H54 (cell line): ENCODE measurements around the gene LPP.
A peak's percentile ranks its signal among the peaks of the same experiment; 100 is the strongest.

ENCODE experiments used
- DNase-seq: peaks from one replicate; pipeline ENCODE4 v3.0.0; 2011; ENCODE audit warnings: low spot score, mixed read lengths; ENCODE audit not compliant: insufficient read length
- FAIRE-seq: peaks from 3 replicates; lab custom pipeline; 2011; peaks lifted over from hg19 to GRCh38; lab: Jason Lieb, UNC
- POLR2A ChIP-seq: IDR thresholded peaks from 2 replicates; pipeline ENCODE4 v1.6.1; 2011; ENCODE audit warnings: low read depth, mild to moderate bottlenecking, low read length

The LPP gene

GRCh38 chr3:188472336-188472735 is 318.4 kb downstream of the LPP start:
- no peak for TF ChIP-seq POLR2A
- DNase-seq: no peak
- no peak for FAIRE-seq

DNA sequence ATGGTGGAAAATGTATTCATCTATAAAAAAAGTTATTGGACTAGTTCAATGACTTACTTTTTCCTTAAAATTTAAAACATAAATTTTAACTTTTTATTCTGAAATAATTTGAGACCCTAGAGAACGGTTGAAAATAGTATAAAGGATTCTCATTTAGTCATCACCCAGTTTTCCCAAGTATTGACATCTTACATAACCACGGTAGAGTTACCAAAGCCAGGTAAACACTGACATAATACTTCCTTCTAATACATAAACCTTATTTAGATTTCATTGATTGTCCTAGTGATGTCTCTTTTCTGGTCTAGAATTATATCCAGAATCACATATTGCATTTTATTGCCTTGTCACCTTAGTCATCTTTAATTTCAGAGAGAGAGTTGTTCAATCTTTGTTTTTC is 319.1 kb downstream of the LPP start:
- DNase-seq (no peak), FAIRE-seq (no peak)
- TF ChIP-seq POLR2A: no peak

- FAIRE-seq: no peak
- DNase-seq: no peak
- TF ChIP-seq POLR2A: no peak
Observed at GRCh38 chr3:188473591-188474288, 319.8 kb downstream of the LPP start.

DNA sequence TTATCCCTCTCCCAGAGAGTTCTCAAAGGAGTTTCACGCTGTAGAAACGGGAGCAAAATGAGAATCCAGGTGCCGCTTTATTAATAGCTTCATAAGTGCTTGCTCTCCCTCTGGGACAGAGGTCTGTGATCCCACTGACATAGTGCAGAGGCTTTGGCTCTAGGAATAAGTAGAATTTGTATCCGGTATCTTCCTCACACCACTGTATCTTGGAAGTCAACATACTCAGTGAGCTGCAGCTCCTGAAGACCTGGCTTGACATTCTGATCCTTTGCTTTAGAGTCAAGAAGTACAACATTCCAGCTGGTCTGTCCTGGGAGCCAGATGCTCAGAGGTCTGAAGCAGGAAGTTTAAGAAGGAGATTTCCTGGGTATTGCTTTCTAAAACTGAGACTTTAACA is 323.0 kb downstream of the LPP start:
- FAIRE-seq: no peak
- DNase-seq: no peak
- TF ChIP-seq POLR2A: no peak

GRCh38 chr3:188480011-188480410 is 326.1 kb downstream of the LPP start:
- FAIRE-seq (no peak), DNase-seq (no peak)
- TF ChIP-seq POLR2A: no peak

- no peak for DNase-seq
- no peak for TF ChIP-seq POLR2A
- peak; percentile 20 for FAIRE-seq
Observed at GRCh38 chr3:188482929-188483328, 329.0 kb downstream of the LPP start.

DNA sequence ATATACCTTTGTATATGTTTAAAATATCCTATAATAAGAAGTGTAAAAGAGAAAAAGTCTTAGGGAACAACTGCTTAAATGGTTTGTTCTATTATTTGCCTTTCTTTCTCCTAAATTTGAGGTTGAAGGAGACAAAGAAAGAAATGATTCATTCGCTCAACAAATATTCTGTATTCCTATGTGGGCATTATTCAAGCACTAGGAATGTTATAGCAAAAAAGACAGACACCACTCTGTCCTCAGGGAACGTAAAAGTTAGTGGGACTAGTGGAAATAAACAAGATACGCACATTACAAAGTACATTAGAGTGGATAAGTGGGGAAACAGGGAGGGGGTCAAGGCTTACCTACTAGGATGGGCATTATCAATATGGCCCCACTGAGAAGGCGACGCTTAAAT is 332.2 kb downstream of the LPP start:
- no peak for TF ChIP-seq POLR2A
- DNase-seq: no peak
- FAIRE-seq: no peak

- no peak for TF ChIP-seq POLR2A
- FAIRE-seq (no peak), DNase-seq (no peak)
Observed at GRCh38 chr3:188486952-188487351, 333.0 kb downstream of the LPP start.

DNA sequence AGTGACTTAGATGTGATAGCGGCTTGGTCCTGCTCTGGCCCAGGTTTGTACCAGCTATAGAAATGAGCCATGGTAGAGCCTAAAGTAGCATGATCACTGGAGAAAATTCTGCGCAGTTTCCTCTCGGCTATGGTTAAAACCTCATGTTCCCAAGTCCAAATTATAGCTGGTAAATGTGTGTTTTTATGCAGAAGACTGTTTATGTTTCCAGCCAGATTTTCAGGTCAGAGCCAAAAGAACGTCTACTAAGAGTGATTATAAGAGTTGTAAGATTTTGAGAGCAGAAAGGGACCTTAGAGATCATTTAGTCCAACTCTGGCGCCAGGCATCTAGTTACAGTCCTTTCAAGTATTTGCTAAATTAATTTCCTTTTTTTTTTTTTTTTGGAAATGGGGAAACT is 333.7 kb downstream of the LPP start:
- DNase-seq (no peak), FAIRE-seq (no peak)
- TF ChIP-seq POLR2A: no peak

DNA sequence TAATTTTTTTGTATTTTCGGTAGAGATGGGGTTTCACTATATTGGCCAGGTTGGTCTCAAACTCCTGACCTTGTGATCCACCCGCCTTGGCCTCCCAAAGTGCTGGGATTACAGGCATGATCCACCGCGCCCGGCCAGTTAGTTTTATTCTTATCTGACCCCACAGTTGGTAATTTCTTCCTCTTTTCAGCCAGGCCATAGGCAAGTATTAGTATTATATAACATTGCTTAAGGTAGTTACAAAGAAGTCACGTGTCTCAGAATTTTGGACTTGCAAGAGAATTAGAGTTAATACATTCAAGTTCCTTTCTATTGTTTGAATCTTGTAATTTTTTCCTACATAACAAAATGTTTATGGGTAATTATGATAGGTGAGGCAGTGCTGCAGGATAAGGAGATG is 334.8 kb downstream of the LPP start:
- DNase-seq (no peak), FAIRE-seq (no peak)
- no peak for TF ChIP-seq POLR2A

GRCh38 chr3:188489639-188490405 is 335.9 kb downstream of the LPP start:
- peak; percentile 66 for FAIRE-seq
- no peak for DNase-seq
- no peak for TF ChIP-seq POLR2A

DNA sequence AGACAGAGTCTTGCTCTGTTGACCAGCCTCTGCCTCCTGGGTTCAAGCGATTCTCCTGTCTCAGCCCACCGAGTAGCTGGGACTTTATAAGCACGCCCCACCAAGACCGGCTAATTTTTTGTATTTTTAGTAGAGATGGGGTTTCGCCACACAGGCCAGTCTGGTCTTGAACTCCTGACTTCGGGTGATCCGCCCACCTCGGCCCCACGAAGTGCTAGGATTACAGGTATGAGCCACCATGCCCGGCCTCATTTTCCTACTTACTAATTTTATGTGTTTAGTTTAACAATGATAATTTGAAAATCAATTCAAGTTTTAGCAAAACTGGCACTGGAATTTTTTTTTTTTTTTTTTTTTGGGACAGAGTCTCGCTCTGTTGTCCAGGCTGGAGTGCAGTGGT is 336.5 kb downstream of the LPP start:
- no peak for TF ChIP-seq POLR2A
- DNase-seq (no peak), FAIRE-seq (no peak)

GRCh38 chr3:188491276-188491687 is 337.3 kb downstream of the LPP start:
- no peak for TF ChIP-seq POLR2A
- FAIRE-seq: peak; percentile 72
- no peak for DNase-seq

GRCh38 chr3:188496390-188496789 is 342.4 kb downstream of the LPP start:
- DNase-seq (no peak), FAIRE-seq (peak; percentile 11)
- TF ChIP-seq POLR2A: no peak

- FAIRE-seq: peak; percentile 81
- DNase-seq: no peak
- TF ChIP-seq POLR2A: no peak
Observed at GRCh38 chr3:188497021-188497420, 343.1 kb downstream of the LPP start.
